Fibroblast of pulmonary artery (primary cell): ENCODE data around the gene MRLN.

Source experiments
- DNase-seq: peaks from one replicate; pipeline ENCODE4 v3.0.0-alpha.2; 2010; ENCODE audit warnings: low read depth
- H3K4me3 ChIP-seq: replicated peaks from 2 replicates; pipeline ENCODE4 v1.5.1; 2011; ENCODE audit warnings: low read depth, mild to moderate bottlenecking, control low read depth, low read length, moderate library complexity
- CTCF ChIP-seq: IDR thresholded peaks from 2 replicates; pipeline ENCODE4 v1.5.1; 2011; ENCODE audit warnings: mild to moderate bottlenecking, control low read depth, low read length, inconsistent platforms; ENCODE audit errors: missing control alignments

The MRLN gene

GRCh38 chr10:59781511-59781910, 28.3 kb upstream of the MRLN start:
- no peak overlapping the region for H3K4me3 ChIP-seq
- no peak for TF ChIP-seq CTCF

GRCh38 chr10:59779756-59780533, 26.7 kb upstream of the MRLN start:
- no peak for DNase-seq
- no peak for TF ChIP-seq CTCF

More at GRCh38 chr10:59781511-59781910, 28.3 kb upstream of the MRLN start:
- DNase-seq, result no peak

GRCh38 chr10:59774451-59774850, 21.2 kb upstream of the MRLN start:
- TF ChIP-seq CTCF, result no peak
- H3K4me3 ChIP-seq, result no peak overlapping the region
- no peak for DNase-seq

More at GRCh38 chr10:59779756-59780533, 26.7 kb upstream of the MRLN start:
- H3K4me3 ChIP-seq, result no peak overlapping the region

- TF ChIP-seq CTCF, result no peak
- DNase-seq, result no peak
Measured at GRCh38 chr10:59773088-59773487, 19.8 kb upstream of the MRLN start.

GRCh38 chr10:59771162-59771807, 18.0 kb upstream of the MRLN start:
- no peak for TF ChIP-seq CTCF
- H3K4me3 ChIP-seq, result no peak overlapping the region
- DNase-seq, result no peak

More at GRCh38 chr10:59773088-59773487, 19.8 kb upstream of the MRLN start:
- no peak overlapping the region for H3K4me3 ChIP-seq

- H3K4me3 ChIP-seq, result no peak overlapping the region
- DNase-seq, result no peak
- TF ChIP-seq CTCF, result no peak
Measured at GRCh38 chr10:59770689-59771088, 17.4 kb upstream of the MRLN start.
